Osteocyte (in vitro differentiated cells): ENCODE measurements around the gene FRMD7. TPM values are rescaled to one million over a fixed set of nuclear protein-coding genes. Genes with fewer than 3 reads are reported as not detected.
"Not testable (repeated sequence)": the region's sequence is repeated elsewhere in the genome, so short reads cannot be mapped to it uniquely, and the experiment has no call there.

Experiments used
- DNase-seq: peaks from one replicate; pipeline ENCODE4 v3.0.0; 2021; ENCODE audit warnings: mixed read lengths; ENCODE audit not compliant: unreplicated experiment; ENCODE audit errors: extremely low spot score
- H3K27ac Mint-ChIP-seq: one replicate; pipeline ENCODE4 v1.8.0; 2021; ENCODE audit warnings: mild to moderate bottlenecking, mixed read lengths; ENCODE audit not compliant: unreplicated experiment
- H3K27me3 Mint-ChIP-seq: one replicate; pipeline ENCODE4 v1.8.0; 2021; ENCODE audit warnings: mixed read lengths; ENCODE audit not compliant: unreplicated experiment
- H3K36me3 Mint-ChIP-seq: one replicate; pipeline ENCODE4 v1.8.0; 2021; ENCODE audit warnings: mixed read lengths; ENCODE audit not compliant: unreplicated experiment
- H3K4me1 Mint-ChIP-seq: one replicate; pipeline ENCODE4 v1.8.0; 2021; ENCODE audit warnings: mixed read lengths; ENCODE audit not compliant: unreplicated experiment
- H3K4me3 Mint-ChIP-seq: one replicate; pipeline ENCODE4 v1.8.0; 2021; ENCODE audit warnings: mild to moderate bottlenecking, moderate library complexity, mixed read lengths; ENCODE audit not compliant: unreplicated experiment
- H3K9me3 Mint-ChIP-seq: one replicate; pipeline ENCODE4 v1.8.0; 2021; ENCODE audit warnings: mixed read lengths; ENCODE audit not compliant: unreplicated experiment
- CTCF ChIP-seq: fragments of 200-600 bp; sonication (generic); IDR thresholded peaks from 2 replicates; pipeline ENCODE4 v1.5.0; 2021; ENCODE audit warnings: antibody characterized with exemption, mild to moderate bottlenecking, moderate library complexity
- total RNA-seq: library from RNA; stranded (reverse); gene quantifications from 2 replicates; pipeline ENCODE4 v1.2.1, GENCODE V29; 2021

Gene FRMD7
- total RNA-seq, 1 donor from 2014 or later = 0.30 TPM

GRCh38 chrX:132165651-132166050 lies 37.8 kb upstream of the FRMD7 start:
- Mint-ChIP-seq H3K4me3 (no peak overlapping the region), H3K27me3 (peaks cover 6% of the 10 kb centered on the region), H3K4me1 (peaks cover 7% of the 10 kb centered on the region)

GRCh38 chrX:132165005-132165404 lies 37.2 kb upstream of the FRMD7 start:
- peaks cover 6% of the 10 kb centered on the region for H3K36me3 Mint-ChIP-seq
- no peak for DNase-seq
- no peak overlapping the region for H3K4me3 Mint-ChIP-seq
- H3K9me3 Mint-ChIP-seq = peaks cover 26% of the 10 kb centered on the region
- peaks cover 7% of the 10 kb centered on the region for H3K4me1 Mint-ChIP-seq
- peaks cover 6% of the 10 kb centered on the region for H3K27me3 Mint-ChIP-seq
- H3K27ac Mint-ChIP-seq = no peak overlapping the region
- TF ChIP-seq CTCF = no peak

More at GRCh38 chrX:132165651-132166050, 37.8 kb upstream of the FRMD7 start:
- no peak for TF ChIP-seq CTCF
- Mint-ChIP-seq H3K9me3 (peaks cover 26% of the 10 kb centered on the region), H3K36me3 (peaks cover 6% of the 10 kb centered on the region), H3K27ac (no peak overlapping the region)
- no peak for DNase-seq

GRCh38 chrX:132163094-132163493 lies 35.3 kb upstream of the FRMD7 start:
- not testable (repeated sequence) for H3K27ac Mint-ChIP-seq, H3K4me3 Mint-ChIP-seq, H3K27me3 Mint-ChIP-seq, DNase-seq, H3K4me1 Mint-ChIP-seq, H3K36me3 Mint-ChIP-seq
- H3K9me3 Mint-ChIP-seq = peaks cover 26% of the 10 kb centered on the region

- Mint-ChIP-seq H3K27ac (no peak overlapping the region), H3K36me3 (no peaks in the 10 kb centered on the region), H3K9me3 (no peaks in the 10 kb centered on the region), H3K4me1 (no peaks in the 10 kb centered on the region), H3K27me3 (peaks cover 37% of the 10 kb centered on the region), H3K4me3 (no peak overlapping the region)
- TF ChIP-seq CTCF = no peak
- no peak for DNase-seq
Observed at GRCh38 chrX:132153166-132153565, 25.3 kb upstream of the FRMD7 start.

GRCh38 chrX:132146456-132146855 lies 18.6 kb upstream of the FRMD7 start:
- Mint-ChIP-seq H3K4me1 (peaks cover 5% of the 10 kb centered on the region), H3K27ac (no peak overlapping the region)

More at GRCh38 chrX:132146456-132146855, 18.6 kb upstream of the FRMD7 start:
- H3K9me3 Mint-ChIP-seq = no peaks in the 10 kb centered on the region
- no peak overlapping the region for H3K4me3 Mint-ChIP-seq
- H3K27me3 Mint-ChIP-seq = peaks cover 32% of the 10 kb centered on the region
- no peak for DNase-seq
- no peaks in the 10 kb centered on the region for H3K36me3 Mint-ChIP-seq
- TF ChIP-seq CTCF = no peak
